GM12801 (cell line): ENCODE results near the gene CTBP2.

ENCODE experiments used
- CTCF ChIP-seq: IDR thresholded peaks from one replicate; pipeline ENCODE4 v1.5.1; 2011; ENCODE audit warnings: control low read depth; ENCODE audit not compliant: insufficient read length; ENCODE audit errors: extremely low read depth

CTBP2 gene

GRCh38 chr10:125083576-125083920, 76.8 kb downstream of the CTBP2 start:
- no peak for TF ChIP-seq CTCF

GRCh38 chr10:125082881-125083575, 77.3 kb downstream of the CTBP2 start:
- no peak for TF ChIP-seq CTCF

DNA sequence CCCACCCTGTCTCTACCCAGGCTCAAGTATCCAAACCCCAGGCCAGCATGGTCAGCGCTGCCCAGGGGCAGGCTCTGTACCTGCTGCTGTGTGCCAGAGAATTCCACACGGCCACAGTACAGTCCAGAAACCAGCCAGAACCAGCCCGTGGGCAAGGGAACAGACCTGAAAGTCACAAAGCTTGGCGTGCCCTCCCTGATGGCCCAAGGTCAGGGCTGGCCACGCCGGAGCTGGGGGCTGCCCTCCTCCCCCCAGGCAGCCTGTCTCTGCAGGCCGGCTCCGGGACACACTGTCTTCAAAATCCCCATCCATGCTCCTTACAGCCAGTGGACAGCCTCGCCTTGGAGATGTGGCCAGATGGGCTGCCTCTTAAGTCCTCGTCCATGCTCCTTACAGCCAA, 78.4 kb downstream of the CTBP2 start:
- TF ChIP-seq CTCF = no peak

- TF ChIP-seq CTCF = no peak
These were observed 79.4 kb downstream of the CTBP2 start for GRCh38 chr10:125080984-125081383.

DNA sequence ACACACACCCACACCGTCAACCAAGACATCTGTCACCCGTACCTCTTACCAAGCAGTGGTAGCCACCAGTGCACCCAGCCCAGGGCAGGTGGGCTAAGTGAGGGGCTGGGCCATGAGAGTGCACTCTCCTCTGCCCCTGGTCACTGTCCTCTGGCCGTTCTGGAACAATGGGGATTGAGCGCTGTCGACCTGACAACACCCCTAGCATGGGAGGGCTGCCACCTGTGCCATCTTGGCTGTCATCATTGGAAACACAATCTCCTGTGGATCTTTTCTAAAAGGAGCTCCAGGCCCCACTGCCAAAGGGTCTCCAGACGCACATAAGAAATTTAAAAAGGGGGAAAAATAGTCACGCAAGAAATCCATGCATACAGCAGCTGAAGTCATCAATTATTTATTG, 80.1 kb downstream of the CTBP2 start:
- no peak for TF ChIP-seq CTCF

- no peak for TF ChIP-seq CTCF
These were observed 81.2 kb downstream of the CTBP2 start for GRCh38 chr10:125079091-125079600.

GRCh38 chr10:125076891-125077541, 83.3 kb downstream of the CTBP2 start:
- no peak for TF ChIP-seq CTCF
